ENCODE results near the gene TPM1.

The TPM1 gene

DNA sequence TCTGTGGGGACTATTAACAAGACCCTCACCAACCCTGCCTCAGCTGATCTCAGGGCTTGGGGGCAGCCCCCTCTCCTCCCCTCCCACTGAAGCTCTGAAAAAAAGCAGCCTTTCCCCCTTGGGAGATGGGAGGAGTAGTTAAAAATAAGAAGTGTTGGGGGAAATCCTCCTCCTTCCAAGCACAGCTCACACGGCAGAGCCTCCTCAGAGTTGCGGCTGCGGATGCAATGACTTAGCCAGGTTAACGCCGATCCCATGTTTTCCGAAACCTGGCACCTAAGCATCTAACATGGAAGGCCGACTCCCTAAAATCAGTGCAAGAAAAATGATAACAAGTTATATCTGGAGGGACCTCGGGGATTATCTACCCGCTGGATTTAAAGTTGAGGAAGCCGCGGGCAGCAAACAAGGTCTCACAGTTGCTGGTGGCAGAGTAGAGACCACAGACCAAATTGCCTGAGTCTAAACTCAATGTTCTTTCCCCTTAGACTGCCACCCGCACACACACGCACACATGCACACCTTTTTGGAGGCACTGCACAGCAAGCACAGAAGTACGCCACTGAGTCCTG is 1.1 kb upstream of the TPM1 start:
- DNase-seq (ENCODE audit: low read depth): no peak

DNA sequence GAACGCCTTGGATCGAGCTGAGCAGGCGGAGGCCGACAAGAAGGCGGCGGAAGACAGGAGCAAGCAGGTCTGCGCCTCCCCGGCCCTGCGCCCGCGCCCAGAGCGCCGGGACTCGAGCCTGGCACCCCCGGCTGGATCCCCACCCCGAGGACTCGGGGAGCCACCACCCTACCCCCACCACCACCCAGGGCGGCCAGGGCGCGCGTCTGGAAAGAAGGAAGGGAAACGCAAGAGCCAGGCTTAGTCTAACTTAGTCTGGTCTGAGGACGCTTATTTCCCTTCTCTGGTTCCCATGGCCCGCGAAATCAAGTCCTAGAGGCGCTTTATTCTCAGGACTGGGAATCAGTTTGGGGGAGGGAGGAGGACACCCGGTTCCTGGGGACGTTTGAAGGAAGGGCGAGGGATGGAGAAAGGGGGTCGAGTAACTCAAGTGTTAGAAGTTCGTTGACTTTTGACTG is 359 bp downstream of the TPM1 start:
- peak; percentile 49 for DNase-seq (ENCODE audit: low read depth)

GRCh38 chr15:63043335-63044076 is 959 bp downstream of the TPM1 start:
- DNase-seq (ENCODE audit: low read depth): no peak

DNA sequence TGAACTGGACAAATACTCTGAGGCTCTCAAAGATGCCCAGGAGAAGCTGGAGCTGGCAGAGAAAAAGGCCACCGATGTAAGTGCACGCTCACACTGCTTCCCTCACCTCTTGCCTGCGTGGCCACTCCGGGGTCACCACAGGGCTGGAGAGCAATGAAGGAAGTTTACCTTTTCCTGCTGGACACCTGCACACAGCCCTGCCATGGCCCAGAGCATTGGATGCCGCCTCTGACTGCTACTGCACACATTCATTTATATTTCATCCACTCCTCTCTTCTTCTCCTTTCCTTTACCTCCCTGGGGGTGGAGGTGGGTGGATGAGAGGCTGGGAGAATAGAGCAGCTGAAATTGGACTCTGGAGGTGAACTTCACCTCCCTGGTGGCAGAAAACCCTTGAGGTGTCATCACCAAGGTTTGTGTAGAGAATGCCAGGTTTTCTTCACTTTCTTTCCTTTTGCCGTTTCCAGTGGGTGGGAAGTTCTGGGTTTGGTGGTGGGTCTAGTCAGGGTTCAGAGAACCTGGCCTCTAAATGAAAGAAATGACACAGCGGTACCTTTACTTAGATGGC is 1.6 kb downstream of the TPM1 start:
- no peak for DNase-seq (ENCODE audit: low read depth)

- peak; percentile 68 for DNase-seq (ENCODE audit: low read depth)
Measured at GRCh38 chr15:63044645-63045464, 2.3 kb downstream of the TPM1 start.

DNA sequence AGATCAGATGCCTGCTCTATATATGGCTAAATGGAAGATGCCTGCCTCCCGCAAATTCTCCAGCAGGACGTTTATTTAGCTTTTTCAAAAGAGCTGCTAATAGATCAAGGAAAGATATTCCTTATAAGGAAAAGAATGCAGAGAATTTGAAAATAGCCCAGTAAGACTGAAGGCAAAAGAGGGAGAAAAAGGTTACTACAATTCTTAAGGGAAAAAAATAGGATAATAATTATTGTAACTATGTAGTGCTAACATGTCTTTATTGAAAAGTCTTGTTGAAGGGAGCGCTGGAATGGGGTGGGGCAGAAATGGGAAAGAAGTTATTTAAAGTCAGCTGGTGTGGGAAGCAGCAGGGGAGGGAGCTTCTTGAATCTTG is 2.9 kb downstream of the TPM1 start:
- peak; percentile 54 for DNase-seq (ENCODE audit: low read depth)

DNA sequence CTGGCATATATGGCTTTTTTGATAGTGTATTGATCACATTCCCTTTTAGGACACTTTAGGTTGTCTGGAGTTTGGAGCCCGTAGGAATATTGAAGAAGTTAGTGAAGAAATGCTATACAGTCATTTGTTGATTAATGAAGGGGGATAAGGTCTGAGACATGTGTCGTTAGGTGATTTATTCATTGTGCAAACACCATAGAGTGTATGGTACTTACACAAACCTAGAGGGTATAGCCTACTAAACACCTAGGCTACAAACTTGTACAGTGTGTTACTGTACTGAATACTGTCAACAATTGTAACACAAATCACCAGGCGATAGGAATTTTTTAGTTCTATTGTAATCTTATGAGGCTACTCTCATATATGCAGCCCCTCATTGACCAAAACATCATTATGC is 3.3 kb downstream of the TPM1 start:
- no peak for DNase-seq (ENCODE audit: low read depth)

DNA sequence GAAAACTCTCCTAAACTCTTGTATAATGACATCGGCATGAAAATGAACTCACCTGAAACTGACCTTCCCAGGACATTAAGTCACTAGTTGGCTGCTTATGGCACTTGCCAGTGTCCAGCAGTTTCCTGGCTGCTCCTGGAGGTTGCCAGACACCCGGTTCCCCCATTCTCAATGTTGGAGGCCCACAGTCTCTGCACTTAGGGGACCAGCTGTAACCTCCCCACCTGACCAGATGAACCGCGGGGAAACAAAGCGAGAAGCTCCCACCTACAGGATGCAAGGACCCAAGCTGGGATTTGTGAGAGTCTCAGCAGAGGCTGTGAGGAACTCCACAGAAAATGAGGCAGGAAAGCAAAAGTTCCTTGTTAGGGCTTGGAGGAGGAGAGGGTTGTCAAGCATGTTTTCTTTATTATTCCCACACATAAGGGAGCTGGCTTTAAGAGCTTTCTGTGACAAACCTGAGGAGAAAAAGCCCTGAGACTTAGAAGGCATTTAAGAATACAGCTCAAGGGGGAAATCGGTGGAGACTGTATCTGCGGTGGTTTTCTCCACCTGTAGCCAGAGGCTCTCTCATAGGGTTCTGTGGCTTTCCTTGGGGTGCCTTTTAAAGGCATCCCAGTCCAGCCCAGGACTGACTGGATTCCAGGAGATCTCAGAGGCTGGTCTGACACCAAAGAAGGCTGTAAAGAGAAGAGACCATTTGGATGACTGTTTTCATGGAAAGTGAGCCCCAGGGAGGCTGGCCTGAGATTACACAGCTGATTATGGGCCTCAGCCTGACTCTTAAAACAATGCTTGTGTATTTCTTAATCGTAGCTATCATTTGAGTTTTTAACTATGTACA is 4.6 kb downstream of the TPM1 start:
- peak; percentile 66 for DNase-seq (ENCODE audit: low read depth)

GRCh38 chr15:63047792-63048114 is 5.2 kb downstream of the TPM1 start:
- no peak for DNase-seq (ENCODE audit: low read depth)

DNA sequence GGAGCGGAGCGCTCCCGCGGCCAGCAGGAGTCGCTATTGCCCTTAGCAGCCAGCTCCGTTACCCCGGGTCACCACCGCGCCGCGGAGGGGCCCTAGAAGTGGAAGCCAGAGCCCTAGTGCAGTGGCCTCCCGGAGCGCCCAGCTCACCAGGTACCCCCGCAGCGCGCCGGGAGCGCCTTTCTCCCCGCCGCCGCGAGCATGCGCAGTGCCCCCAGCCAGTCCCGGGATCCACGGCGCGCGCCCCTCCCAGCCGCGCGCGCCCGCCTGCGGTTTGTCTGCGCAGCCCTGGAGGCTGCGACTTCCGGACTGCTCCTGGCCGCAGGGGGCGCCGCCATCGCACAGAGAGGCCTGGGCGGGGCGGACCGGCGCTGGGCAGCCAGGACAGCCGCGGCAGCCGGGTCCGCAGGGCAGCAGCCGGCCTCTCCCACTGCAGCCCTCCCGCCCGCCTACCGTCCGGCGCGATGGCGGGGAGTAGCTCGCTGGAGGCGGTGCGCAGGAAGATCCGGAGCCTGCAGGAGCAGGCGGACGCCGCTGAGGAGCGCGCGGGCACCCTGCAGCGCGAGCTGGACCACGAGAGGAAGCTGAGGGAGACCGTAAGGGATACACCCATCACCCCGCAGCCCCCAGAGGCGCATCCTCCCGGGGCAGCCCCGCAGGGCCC is 5.7 kb downstream of the TPM1 start:
- peak; percentile 95 for DNase-seq (ENCODE audit: low read depth)

DNA sequence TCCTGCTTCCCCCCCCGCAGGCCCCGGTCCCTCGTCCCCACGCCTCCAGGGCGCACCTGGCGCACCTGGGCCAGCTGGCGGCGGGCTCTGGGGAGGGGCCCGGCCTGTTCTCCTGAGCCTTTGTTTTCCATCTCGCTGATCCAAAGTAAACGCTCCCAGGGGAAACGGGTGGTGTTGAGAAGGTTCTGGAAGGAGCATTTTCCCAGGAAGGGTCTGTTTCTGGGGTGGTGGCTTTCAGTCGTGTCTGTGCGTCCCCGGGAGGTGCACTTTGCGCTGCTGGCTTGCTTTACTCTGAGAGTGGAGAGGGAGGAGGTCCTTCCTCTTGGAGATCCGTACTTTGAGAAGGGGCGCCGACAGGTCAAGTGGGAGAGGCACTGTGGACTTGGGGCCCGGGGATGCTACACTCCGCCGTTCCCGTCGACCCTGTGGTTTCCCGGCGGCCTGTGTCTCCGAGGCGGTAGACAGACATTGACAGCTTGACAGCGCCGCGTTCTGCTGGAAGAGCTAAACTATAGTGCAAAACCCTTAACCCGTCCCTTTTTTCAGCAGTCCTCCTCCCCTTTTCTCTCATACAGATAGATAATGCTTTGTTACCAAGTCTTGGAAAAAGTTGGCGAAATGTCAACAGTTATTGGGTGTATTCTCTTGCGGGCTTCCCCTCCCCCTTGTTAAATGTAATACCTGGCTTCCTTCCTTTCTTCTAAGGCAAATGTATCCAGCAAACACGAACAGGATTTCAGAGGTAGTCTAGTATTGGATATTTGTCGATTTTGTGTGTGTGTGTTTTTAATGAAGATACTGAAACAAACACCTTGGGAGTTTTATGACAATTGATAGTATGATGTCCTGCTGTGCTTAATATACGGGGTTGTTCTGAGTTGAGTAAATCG is 6.5 kb downstream of the TPM1 start:
- DNase-seq (ENCODE audit: low read depth): peak; percentile 63

- no peak for DNase-seq (ENCODE audit: low read depth)
Measured at GRCh38 chr15:63049783-63050371, 7.3 kb downstream of the TPM1 start.

DNA sequence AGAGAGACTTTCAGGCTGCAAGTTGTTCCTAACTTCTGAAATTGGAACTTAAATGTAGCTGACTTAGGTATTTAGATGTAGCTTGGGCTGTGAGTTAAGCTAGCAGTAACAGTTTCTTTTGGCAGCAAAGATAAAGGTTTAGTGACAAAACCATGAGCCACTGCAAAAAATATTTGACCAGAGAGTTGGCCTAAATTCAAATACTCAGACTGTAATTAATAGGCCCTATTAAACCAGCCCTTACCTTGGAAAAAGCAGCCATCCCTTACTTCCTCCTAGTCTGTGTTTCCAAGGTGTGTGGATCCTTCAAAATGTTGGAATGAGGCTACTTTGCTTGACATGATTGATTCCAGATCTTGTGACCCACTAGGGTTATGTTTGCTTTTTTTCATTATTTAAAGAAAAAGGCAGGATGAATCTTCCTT is 8.2 kb downstream of the TPM1 start:
- DNase-seq (ENCODE audit: low read depth): no peak

DNA sequence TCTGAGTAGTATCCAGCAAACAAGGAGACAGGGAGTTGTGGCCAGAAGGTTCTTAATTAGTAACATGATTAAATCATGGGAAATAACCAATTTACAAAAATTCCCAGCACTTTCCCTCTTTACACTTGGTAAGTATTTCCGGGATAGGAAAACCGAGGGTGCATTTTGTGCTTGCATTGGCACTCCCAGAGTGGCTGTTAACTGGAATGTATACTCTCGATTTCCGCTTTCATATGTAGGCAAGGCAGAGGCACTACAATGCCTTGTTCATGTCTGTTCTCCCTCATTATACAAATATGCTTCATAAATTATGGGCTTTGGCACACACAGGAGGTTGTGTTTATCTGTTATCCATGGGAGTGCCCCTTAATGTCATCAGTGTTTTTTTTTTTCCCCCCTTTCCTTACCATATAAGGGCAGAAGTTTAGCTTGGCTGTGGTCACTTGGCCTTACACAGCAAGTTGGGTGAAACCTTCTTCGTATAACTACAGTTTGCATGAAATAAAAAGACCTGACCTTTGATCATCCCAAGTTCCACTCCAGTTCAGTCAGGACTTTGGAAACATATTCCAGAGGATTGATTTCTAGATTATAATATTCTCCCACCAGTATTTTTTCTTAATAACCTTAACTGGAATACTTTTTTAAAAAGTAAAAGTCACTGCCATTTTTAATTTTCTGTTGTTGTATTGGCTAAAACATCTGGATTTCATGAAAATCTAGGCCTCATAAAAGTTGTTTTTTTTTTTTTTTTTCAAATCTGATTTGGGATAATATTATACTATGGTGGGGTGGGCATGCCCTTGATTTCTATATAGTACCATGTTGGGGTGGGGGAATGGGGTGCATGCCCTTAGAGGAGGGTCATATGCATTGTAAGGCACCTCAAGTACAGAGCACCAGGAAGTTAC is 8.9 kb downstream of the TPM1 start:
- peak; percentile 49 for DNase-seq (ENCODE audit: low read depth)

DNA sequence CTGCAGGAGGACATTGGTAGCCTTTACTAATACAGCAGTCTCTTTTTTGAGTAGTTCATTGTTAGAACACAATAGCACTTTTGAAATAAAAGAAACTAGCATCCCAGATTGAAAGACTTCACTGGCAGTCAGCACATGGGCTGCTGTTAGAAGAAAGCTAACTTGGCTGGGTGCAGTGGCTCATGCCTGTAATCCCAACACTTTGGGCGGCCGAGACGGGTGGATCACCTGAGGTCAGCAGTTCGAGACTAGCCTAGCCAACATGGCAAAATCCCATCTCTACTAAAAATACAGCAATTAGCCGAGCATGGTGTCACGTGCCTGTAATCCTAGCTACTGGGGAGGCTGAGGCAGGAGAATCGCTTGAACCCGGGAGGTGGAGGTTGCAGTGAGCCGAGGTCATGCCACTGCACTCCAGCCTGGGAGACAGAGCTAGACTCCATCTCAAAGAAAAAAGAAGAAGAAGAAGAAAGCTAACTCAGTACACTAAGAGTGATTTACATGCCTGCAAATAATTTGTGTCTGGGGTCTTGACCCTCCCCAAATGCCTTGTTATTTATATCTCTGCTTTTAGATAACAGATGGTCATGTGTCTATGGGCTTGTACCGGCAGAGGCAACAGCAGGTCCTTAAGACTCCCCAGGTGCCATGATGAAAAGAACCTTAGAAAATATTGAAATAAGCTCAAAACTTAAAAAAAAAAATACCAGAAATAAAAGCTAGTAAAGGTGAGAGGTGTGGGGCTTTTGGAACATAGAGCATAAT is 9.7 kb downstream of the TPM1 start:
- no peak for DNase-seq (ENCODE audit: low read depth)

- peak; percentile 66 for DNase-seq (ENCODE audit: low read depth)
Measured at GRCh38 chr15:63052961-63053698, 10.6 kb downstream of the TPM1 start.

DNA sequence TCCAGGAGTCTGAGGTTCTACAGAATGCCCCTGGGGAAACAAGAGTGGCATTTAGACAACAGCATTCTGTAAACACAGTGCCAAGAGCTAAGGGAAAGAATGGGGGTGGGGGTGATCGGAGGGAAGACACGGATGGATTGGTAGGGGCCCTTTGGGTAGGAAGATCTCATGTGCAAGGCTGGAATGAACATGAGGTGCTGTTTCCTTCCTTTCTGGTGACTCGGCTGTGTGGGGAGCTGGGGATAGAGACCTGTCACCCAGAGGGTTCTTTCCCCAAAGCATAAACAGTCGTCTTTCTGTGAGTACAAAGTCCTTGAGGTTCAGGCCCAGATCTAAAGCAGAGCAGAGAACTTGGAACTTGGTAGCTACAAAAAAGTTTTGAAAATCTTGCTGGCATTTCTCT is 11.7 kb downstream of the TPM1 start:
- DNase-seq (ENCODE audit: low read depth): no peak

Data from ELR (cell line).